ENCODE measurements around the gene SEMA3A.

DNA sequence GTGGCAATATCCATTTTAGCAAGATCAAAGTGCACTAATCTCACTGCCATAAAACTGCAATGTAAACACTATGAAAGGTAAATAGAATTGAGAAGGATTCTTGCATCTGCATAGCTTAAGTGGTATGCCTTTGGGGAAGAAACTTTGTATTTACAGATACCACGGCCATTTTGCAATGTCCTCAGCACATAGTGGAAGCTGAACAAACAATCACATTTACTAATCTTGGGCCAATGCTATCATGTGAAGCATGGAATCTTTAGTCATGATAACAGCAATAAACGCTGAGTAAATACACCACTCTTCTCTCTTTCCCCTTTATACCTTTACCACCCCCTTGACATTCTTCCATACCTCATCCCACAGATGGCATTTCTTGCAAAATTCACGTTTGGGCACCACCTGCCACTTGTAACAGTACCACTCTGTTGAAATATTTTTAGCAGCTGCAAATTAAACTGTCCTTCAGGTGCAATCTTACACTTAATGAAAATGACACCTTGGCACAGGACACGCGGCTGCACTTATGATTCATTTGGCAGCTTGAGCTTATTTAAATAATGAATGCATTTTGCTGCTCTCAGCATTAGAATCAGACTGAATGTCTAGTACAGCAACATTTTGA, 171.8 kb downstream of the SEMA3A start:
- TF ChIP-seq, protein P1, sequence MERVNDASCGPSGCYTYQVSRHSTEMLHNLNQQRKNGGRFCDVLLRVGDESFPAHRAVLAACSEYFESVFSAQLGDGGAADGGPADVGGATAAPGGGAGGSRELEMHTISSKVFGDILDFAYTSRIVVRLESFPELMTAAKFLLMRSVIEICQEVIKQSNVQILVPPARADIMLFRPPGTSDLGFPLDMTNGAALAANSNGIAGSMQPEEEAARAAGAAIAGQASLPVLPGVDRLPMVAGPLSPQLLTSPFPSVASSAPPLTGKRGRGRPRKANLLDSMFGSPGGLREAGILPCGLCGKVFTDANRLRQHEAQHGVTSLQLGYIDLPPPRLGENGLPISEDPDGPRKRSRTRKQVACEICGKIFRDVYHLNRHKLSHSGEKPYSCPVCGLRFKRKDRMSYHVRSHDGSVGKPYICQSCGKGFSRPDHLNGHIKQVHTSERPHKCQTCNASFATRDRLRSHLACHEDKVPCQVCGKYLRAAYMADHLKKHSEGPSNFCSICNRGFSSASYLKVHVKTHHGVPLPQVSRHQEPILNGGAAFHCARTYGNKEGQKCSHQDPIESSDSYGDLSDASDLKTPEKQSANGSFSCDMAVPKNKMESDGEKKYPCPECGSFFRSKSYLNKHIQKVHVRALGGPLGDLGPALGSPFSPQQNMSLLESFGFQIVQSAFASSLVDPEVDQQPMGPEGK (CRISPR knock-in tag; IDR thresholded peaks at IDR 0.05; ENCODE audit: borderline replicate concordance) = no peak
- TF ChIP-seq ZFP3 (CRISPR knock-in tag; IDR thresholded peaks at IDR 0.05) = no peak
- TF ChIP-seq SNAI2 (CRISPR knock-in tag; IDR thresholded peaks at IDR 0.05) = no peak
- TF ChIP-seq, protein P2, sequence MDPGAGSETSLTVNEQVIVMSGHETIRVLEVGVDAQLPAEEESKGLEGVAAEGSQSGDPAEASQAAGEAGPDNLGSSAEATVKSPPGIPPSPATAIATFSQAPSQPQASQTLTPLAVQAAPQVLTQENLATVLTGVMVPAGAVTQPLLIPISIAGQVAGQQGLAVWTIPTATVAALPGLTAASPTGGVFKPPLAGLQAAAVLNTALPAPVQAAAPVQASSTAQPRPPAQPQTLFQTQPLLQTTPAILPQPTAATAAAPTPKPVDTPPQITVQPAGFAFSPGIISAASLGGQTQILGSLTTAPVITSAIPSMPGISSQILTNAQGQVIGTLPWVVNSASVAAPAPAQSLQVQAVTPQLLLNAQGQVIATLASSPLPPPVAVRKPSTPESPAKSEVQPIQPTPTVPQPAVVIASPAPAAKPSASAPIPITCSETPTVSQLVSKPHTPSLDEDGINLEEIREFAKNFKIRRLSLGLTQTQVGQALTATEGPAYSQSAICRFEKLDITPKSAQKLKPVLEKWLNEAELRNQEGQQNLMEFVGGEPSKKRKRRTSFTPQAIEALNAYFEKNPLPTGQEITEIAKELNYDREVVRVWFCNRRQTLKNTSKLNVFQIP (CRISPR knock-in tag; IDR thresholded peaks at IDR 0.05; ENCODE audit: borderline replicate concordance, low read depth) = no peak
- TF ChIP-seq ZNF70 (CRISPR knock-in tag; IDR thresholded peaks at IDR 0.05) = no peak
- TF ChIP-seq ZNF565 (CRISPR knock-in tag; conservative IDR thresholded peaks at IDR 0.05; ENCODE audit: low read depth) = no peak
- TF ChIP-seq PPARA (CRISPR knock-in tag; IDR thresholded peaks at IDR 0.05; ENCODE audit: borderline replicate concordance) = no peak
